ENCODE measurements around the gene NEXMIF. TPM values are rescaled to one million over a fixed set of nuclear protein-coding genes. Genes with fewer than 3 reads are reported as not detected.
"Not testable (repeated sequence)": the region's sequence is repeated elsewhere in the genome, so short reads cannot be mapped to it uniquely, and the experiment has no call there.

The NEXMIF gene
- not detected in 2 replicates for total RNA-seq (2014; rRNA removed; shearing (Covaris generic); ENCODE audit: low replicate concordance)

DNA sequence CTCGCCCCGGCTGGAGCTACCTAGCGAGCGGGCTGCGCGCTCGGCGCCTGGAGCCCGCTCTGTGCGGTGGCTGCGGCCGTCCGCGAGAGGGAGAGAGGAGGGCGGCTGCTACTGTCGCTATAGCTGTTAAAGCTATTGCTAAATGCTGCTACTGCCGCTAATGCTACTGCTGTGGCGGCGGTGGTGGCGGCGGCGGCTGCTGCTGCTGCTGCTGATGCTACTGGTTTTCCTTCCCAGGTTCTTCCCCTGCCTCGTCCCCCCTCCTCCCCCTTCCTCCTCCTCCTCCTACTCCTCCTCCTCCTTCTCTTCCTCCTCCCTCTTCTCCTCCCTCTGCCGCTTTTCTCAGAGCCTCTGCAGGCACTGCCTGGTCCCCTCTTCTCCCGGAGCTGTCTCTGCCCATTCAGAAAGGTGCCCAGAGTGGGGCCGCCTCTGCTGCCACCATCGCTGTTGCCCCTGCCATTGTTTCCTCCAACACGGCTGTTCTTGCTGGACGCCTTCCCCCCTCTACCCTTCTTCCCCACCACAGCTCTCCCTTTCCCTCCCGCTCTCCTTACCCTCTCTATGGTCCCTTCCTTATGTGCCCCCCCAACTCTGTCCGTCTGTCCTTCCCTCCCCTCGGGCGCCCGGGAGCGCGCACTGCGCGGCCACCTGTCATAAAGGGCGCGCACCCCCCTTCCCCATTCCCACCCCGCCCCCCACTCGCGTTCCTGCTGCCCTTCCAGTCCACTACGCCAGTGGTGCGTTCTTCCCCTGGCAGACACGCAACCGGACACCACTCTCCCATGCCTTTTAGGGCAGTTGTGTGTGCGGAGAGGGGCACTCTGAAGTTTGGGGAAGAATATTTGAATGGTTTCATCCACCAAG, at the start of gene NEXMIF:
NEXMIF (minus strand) TSS at position 228 of the 864 bp plus-strand sequence.
- in situ Hi-C loops (cut with HindIII; ENCODE audit: low pct_unique_long_range_greater_than_20kb, low sequenced_read_pairs), result no loop called here
- no peak for DNase-seq (ENCODE audit: low read depth)

DNA sequence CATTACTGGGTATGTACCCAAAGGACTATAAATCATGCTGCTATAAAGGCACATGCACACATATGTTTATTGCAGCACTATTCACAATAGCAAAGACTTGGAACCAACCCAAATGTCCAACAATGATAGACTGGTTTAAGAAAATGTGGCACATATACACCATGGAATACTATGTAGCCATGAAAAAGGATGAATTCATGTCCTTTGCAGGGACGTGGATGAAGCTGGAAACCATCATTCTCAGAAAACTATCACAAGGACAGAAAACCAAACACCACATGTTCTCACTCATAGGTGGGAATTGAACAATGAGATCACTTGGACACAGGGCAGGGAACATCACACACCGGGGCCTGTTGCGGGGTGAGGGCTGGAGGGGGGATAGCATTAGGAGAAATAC, 36.7 kb upstream of the NEXMIF start:
- in situ Hi-C loops (cut with HindIII; ENCODE audit: low pct_unique_long_range_greater_than_20kb, low sequenced_read_pairs); DNase-seq (ENCODE audit: low read depth): not testable (repeated sequence)

- in situ Hi-C loops (cut with HindIII; ENCODE audit: low pct_unique_long_range_greater_than_20kb, low sequenced_read_pairs), result no loop called here
- no peak for DNase-seq (ENCODE audit: low read depth)
Observed at GRCh38 chrX:74949717-74950116, 24.5 kb upstream of the NEXMIF start.

DNA sequence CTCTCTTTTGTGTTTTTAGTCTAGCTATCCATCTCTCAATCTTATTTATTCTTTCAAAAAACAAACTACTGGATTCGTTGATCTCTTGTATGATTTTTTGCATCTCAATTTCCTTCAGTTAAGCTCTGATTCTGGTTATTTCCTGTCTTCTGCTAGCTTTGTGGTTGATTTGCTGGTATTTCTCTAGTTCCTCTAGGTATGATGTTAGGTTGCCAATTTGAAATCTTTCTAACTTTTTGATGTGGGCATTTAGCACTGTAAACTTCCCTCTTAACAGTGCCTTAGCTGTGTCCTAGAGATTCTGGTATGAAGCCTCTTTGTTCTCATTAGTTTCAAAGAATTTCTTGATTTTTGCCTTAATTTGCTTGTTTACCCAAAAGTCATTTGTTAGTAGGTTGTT, 15.2 kb upstream of the NEXMIF start:
- DNase-seq (ENCODE audit: low read depth), result no peak
- in situ Hi-C loops (cut with HindIII; ENCODE audit: low pct_unique_long_range_greater_than_20kb, low sequenced_read_pairs), result no loop called here

- DNase-seq (ENCODE audit: low read depth), result no peak
- in situ Hi-C loops (cut with HindIII; ENCODE audit: low pct_unique_long_range_greater_than_20kb, low sequenced_read_pairs), result no loop called here
Observed at GRCh38 chrX:74931214-74931613, 6.0 kb upstream of the NEXMIF start.

DNA sequence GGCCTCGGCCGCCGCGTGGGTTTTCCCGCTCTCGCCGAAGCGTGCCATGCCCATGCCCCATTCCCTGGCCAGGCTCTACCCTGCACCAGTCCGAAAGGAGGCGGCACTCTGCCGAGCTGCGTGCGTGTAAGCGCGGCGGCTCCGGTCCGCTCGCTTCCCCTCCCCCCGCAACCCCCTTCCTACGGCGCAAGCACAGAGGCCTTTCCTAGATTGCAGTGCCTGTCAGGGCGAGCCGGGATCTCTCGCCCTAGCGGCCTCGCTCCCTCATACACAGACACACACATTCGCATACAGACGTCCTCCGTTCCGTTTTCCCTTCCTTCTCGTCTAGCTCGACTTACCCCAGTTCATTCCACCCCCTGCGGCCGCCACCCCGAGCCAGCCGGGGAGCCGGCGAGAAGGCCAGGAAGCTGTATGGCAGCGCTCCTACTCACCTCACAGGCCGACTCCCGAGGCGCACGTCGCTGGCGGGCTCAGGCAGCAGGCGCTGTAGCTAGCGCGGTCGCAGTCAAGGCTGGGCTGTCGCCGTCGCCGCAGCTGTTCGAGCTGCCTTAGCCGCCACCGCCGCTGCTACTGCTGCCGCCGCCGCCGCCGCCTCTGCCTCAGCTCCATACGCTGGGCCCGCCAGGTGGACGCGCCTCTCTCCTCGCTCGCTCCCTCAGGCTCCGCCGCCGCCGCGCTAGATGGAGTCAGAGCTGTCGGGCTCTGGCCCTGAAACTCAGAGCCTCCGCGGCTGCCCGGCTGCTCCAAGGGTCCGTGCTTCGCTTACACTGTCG, 615 bp downstream of the NEXMIF start:
- in situ Hi-C loops (cut with HindIII; ENCODE audit: low pct_unique_long_range_greater_than_20kb, low sequenced_read_pairs), result no loop called here
- no peak for DNase-seq (ENCODE audit: low read depth)

GRCh38 chrX:74923942-74924448, 1.3 kb downstream of the NEXMIF start:
- in situ Hi-C loops (cut with HindIII; ENCODE audit: low pct_unique_long_range_greater_than_20kb, low sequenced_read_pairs), result no loop called here
- no peak for DNase-seq (ENCODE audit: low read depth)

GRCh38 chrX:74922922-74923543, 2.2 kb downstream of the NEXMIF start:
- in situ Hi-C loops (cut with HindIII; ENCODE audit: low pct_unique_long_range_greater_than_20kb, low sequenced_read_pairs), result no loop called here
- no peak for DNase-seq (ENCODE audit: low read depth)

- in situ Hi-C loops (cut with HindIII; ENCODE audit: low pct_unique_long_range_greater_than_20kb, low sequenced_read_pairs), result no loop called here
- DNase-seq (ENCODE audit: low read depth), result no peak
Observed at GRCh38 chrX:74911494-74911893, 13.8 kb downstream of the NEXMIF start.

- DNase-seq (ENCODE audit: low read depth), result no peak
- in situ Hi-C loops (cut with HindIII; ENCODE audit: low pct_unique_long_range_greater_than_20kb, low sequenced_read_pairs), result no loop called here
Observed at GRCh38 chrX:74906417-74906816, 18.8 kb downstream of the NEXMIF start.

GRCh38 chrX:74902806-74903205, 22.4 kb downstream of the NEXMIF start:
- in situ Hi-C loops (cut with HindIII; ENCODE audit: low pct_unique_long_range_greater_than_20kb, low sequenced_read_pairs), result no loop called here
- DNase-seq (ENCODE audit: low read depth), result no peak

DNA sequence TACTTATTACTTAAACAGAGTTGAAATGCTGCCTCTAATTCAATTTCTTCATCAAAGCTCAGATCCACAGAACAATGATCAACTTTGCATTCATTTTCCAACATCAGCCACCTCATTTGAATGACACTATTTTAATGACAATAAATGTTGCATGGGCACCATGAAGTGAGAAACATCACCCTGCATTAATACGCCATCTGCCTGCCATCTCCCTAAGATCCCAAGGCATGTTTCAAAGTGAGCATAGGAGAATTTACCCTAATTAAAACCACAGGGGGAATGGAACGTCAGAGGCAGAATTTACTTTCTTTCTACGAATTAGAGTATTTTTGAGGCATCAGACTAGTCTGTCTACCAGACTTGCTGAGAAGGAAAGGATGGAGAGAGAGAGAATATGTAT, 32.7 kb downstream of the NEXMIF start:
- in situ Hi-C loops (cut with HindIII; ENCODE audit: low pct_unique_long_range_greater_than_20kb, low sequenced_read_pairs), result no loop called here
- DNase-seq (ENCODE audit: low read depth), result no peak

- in situ Hi-C loops (cut with HindIII; ENCODE audit: low pct_unique_long_range_greater_than_20kb, low sequenced_read_pairs), result no loop called here
- no peak for DNase-seq (ENCODE audit: low read depth)
Observed at GRCh38 chrX:74890676-74891430, 34.4 kb downstream of the NEXMIF start.

DNA sequence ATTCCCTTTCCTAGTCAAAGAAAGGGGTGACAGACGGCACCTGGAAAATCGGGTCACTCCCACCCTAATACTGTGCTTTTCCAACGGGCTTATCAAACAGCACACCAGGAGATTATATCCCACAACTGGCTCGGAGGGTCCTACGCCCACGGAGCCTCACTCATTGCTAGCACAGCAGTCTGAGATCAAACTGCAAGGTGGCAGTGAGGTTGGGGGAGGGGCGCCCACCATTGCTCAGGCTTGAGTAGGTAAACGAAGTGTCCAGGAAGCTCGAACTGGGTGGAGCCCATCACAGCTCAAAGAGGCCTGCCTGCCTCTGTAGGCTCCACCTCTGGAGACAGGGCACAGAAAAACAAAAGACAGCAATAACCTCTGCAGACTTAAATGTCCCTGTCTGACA, 42.9 kb downstream of the NEXMIF start:
- in situ Hi-C loops (cut with HindIII; ENCODE audit: low pct_unique_long_range_greater_than_20kb, low sequenced_read_pairs); DNase-seq (ENCODE audit: low read depth): not testable (repeated sequence)

GRCh38 chrX:74865725-74866124, 59.5 kb downstream of the NEXMIF start:
- DNase-seq (ENCODE audit: low read depth), result no peak
- in situ Hi-C loops (cut with HindIII; ENCODE audit: low pct_unique_long_range_greater_than_20kb, low sequenced_read_pairs), result no loop called here

DNA sequence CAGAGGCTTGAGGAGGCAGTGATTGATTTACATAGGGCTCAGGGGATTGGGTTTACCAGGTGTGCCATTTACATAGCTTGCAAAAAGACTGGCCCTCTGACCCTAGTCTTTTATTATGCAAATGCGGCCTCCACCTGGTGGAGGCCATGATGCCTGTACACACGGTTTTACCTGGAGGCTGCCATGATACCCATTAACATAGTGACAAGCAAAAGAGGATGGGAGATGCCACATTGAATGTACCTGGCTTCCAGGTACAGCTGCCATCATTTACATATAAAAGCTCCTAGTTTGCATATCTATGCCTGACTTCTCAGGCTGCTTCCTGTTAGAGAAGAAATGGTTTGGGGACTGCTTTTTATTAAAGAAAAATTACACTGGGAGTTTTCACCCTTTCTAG, 72.0 kb downstream of the NEXMIF start:
- in situ Hi-C loops (cut with HindIII; ENCODE audit: low pct_unique_long_range_greater_than_20kb, low sequenced_read_pairs), result no loop called here

GRCh38 chrX:74835566-74835965, 89.7 kb downstream of the NEXMIF start:
- no peak for DNase-seq (ENCODE audit: low read depth)
- in situ Hi-C loops (cut with HindIII; ENCODE audit: low pct_unique_long_range_greater_than_20kb, low sequenced_read_pairs), result no loop called here

More for the DNA sequence above, 72.0 kb downstream of the NEXMIF start:
- no peak for DNase-seq (ENCODE audit: low read depth)

DNA sequence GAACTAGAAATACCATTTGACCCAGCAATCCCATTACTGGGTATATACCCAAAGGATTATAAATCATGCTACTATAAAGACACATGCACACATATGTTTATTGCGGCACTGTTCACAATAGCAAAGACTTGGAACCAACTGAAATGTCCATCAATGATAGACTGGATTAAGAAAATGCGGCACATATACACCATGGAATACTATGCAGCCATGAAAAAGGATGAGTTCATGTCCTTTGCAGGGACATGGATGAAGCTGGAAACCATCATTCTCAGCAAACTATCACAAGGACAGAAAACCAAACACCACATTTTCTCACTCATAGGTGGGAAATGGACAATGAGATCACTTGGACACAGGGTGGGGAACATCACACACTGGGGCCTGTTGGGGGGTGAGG, 105.5 kb downstream of the NEXMIF start:
- in situ Hi-C loops (cut with HindIII; ENCODE audit: low pct_unique_long_range_greater_than_20kb, low sequenced_read_pairs); DNase-seq (ENCODE audit: low read depth): not testable (repeated sequence)
